ENCODE measurements around the gene NDUFAF8.

NDUFAF8 gene

GRCh38 chr17:81200695-81201580 is 38.2 kb upstream of the NDUFAF8 start:
- peak; percentile 23 to 41 for DNase-seq

- DNase-seq, result no peak
These were observed 36.8 kb upstream of the NDUFAF8 start for GRCh38 chr17:81202318-81202717.

- no peak for DNase-seq
These were observed 36.0 kb upstream of the NDUFAF8 start for GRCh38 chr17:81203136-81203535.

GRCh38 chr17:81204578-81204977 is 34.5 kb upstream of the NDUFAF8 start:
- DNase-seq, result no peak

GRCh38 chr17:81206166-81206565 is 33.0 kb upstream of the NDUFAF8 start:
- DNase-seq, result no peak

GRCh38 chr17:81206657-81207056 is 32.5 kb upstream of the NDUFAF8 start:
- DNase-seq, result no peak

- DNase-seq, result no peak
These were observed 31.2 kb upstream of the NDUFAF8 start for GRCh38 chr17:81207610-81208581.

- DNase-seq, result no peak
These were observed 30.5 kb upstream of the NDUFAF8 start for GRCh38 chr17:81208651-81209050.

GRCh38 chr17:81209141-81209540 is 30.0 kb upstream of the NDUFAF8 start:
- no peak for DNase-seq

GRCh38 chr17:81210466-81210865 is 28.7 kb upstream of the NDUFAF8 start:
- DNase-seq, result no peak

GRCh38 chr17:81210868-81211267 is 28.2 kb upstream of the NDUFAF8 start:
- DNase-seq, result no peak

- DNase-seq, result no peak
These were observed 26.8 kb upstream of the NDUFAF8 start for GRCh38 chr17:81212365-81212764.

- DNase-seq, result no peak
These were observed 25.1 kb upstream of the NDUFAF8 start for GRCh38 chr17:81213978-81214377.

GRCh38 chr17:81217491-81217890 is 21.6 kb upstream of the NDUFAF8 start:
- no peak for DNase-seq

- DNase-seq, result no peak
These were observed 20.7 kb upstream of the NDUFAF8 start for GRCh38 chr17:81218459-81218858.

- no peak for DNase-seq
These were observed 20.1 kb upstream of the NDUFAF8 start for GRCh38 chr17:81218991-81219390.

GRCh38 chr17:81219476-81220180 is 19.5 kb upstream of the NDUFAF8 start:
- no peak for DNase-seq

- DNase-seq, result no peak
These were observed 17.7 kb upstream of the NDUFAF8 start for GRCh38 chr17:81221371-81221841.

GRCh38 chr17:81221842-81222619 is 17.1 kb upstream of the NDUFAF8 start:
- no peak for DNase-seq

- no peak for DNase-seq
These were observed 16.6 kb upstream of the NDUFAF8 start for GRCh38 chr17:81222620-81222905.

GRCh38 chr17:81222906-81223761 is 16.0 kb upstream of the NDUFAF8 start, which contains the start of gene CEP131:
Gene CEP131 (minus strand): TSS chr17:81222965. CDS start chr17:81220056, 2,909 bp downstream.
- DNase-seq, result peak; percentile 99

Measured in CD4-positive, alpha-beta T cell treated with Interleukin-4 for 1 hour (primary cell).